HepG2 (cell line): Measurements from ENCODE around the gene JSRP1. TPM values are rescaled to one million over a fixed set of nuclear protein-coding genes. Genes with fewer than 3 reads are reported as not detected.
A peak's percentile ranks its signal among the peaks of the same experiment; 100 is the strongest.

Experiments used
- FOXJ3 ChIP-seq: sonication (generic); formaldehyde crosslinking; IDR thresholded peaks from 2 replicates; pipeline ENCODE4 v1.4.0; 2020; ENCODE audit warnings: missing genetic modification reagents, mild to moderate bottlenecking, borderline replicate concordance
- GPN1 ChIP-seq: sonication (generic); formaldehyde crosslinking; IDR thresholded peaks from 2 replicates; pipeline ENCODE4 v1.5.1; 2020; ENCODE audit warnings: missing genetic modification reagents, borderline replicate concordance
- HMG20A ChIP-seq: IDR thresholded peaks from 2 replicates; pipeline ENCODE4 v1.6.1; 2016; ENCODE audit warnings: borderline replicate concordance
- MYC ChIP-seq: sonication (generic); formaldehyde crosslinking; IDR thresholded peaks from 2 replicates; pipeline ENCODE4 v1.9.0; 2021; ENCODE audit warnings: missing genetic modification reagents, borderline replicate concordance
- SIX1 ChIP-seq: sonication (generic); formaldehyde crosslinking; IDR thresholded peaks from 2 replicates; pipeline ENCODE4 v1.4.0; 2020; ENCODE audit warnings: missing genetic modification reagents, borderline replicate concordance
- SMYD3 ChIP-seq: sonication (generic); formaldehyde crosslinking; IDR thresholded peaks from 2 replicates; pipeline ENCODE4 v1.8.1; 2023; ENCODE audit warnings: mild to moderate bottlenecking, missing genetic modification reagents
- SNAI1 ChIP-seq: sonication (generic); formaldehyde crosslinking; IDR thresholded peaks from 2 replicates; pipeline ENCODE4 v1.5.0; 2020; ENCODE audit warnings: mild to moderate bottlenecking, missing genetic modification reagents, borderline replicate concordance
- ZFP82 ChIP-seq: sonication (generic); formaldehyde crosslinking; IDR thresholded peaks from 2 replicates; pipeline ENCODE4 v1.5.1; 2020; ENCODE audit warnings: mild to moderate bottlenecking, missing genetic modification reagents, borderline replicate concordance
- ZNF30 ChIP-seq: sonication (generic); formaldehyde crosslinking; IDR thresholded peaks from 2 replicates; pipeline ENCODE4 v1.5.0; 2020; ENCODE audit warnings: mild to moderate bottlenecking, missing genetic modification reagents
- ZNF431 ChIP-seq: sonication (generic); formaldehyde crosslinking; IDR thresholded peaks from 2 replicates; pipeline ENCODE4 v1.9.0; 2022; ENCODE audit warnings: missing genetic modification reagents, low read depth, mild to moderate bottlenecking, borderline replicate concordance
- ZNF572 ChIP-seq: sonication (generic); formaldehyde crosslinking; IDR thresholded peaks from 2 replicates; pipeline ENCODE4 v1.5.1; 2020; ENCODE audit warnings: mild to moderate bottlenecking, missing genetic modification reagents
- ZNF607 ChIP-seq: sonication (generic); formaldehyde crosslinking; IDR thresholded peaks from 2 replicates; pipeline ENCODE4 v1.5.1; 2020; ENCODE audit warnings: missing genetic modification reagents, mild to moderate bottlenecking, borderline replicate concordance
- ZNF720 ChIP-seq: sonication (generic); formaldehyde crosslinking; IDR thresholded peaks from 2 replicates; pipeline ENCODE4 v1.4.0; 2020; ENCODE audit warnings: missing genetic modification reagents
- ZNF792 ChIP-seq: IDR thresholded peaks from 2 replicates; pipeline ENCODE4 v1.6.1; 2016
- polyA plus RNA-seq, 8 experiments: library from polyadenylated mRNA; depleted of rRNA in 3 of 8; stranded (reverse) in 7 of 8; unstranded in 1 of 8; fragments of >200 nt; fragmentation: Illumina TruSeq in 4 of 8; extraction: Trizol in 4 of 8; gene quantifications; 2 replicates each; pipeline versions ENCODE4 v1.2.1 to v1.2.3, GENCODE V29; 2011 to 2016; ENCODE audit warnings: low read depth in 4 of 8, missing spikeins in 1 of 8, mixed read lengths in 1 of 8; ENCODE audit not compliant: insufficient read depth in 1 of 8
- total RNA-seq, 5 experiments: library from RNA; depleted of rRNA; stranded (reverse); fragments of >200 nt; fragmentation: Illumina TruSeq; extraction: Trizol; gene quantifications; 2 replicates each; pipeline ENCODE4 v1.2.3, GENCODE V29; 2016; ENCODE audit warnings: low read depth in 1 of 5
- TF ChIP-seq, protein P1 (sequence below): sonication (generic); formaldehyde crosslinking; IDR thresholded peaks from 2 replicates; pipeline ENCODE4 v1.5.0; 2020; ENCODE audit warnings: mild to moderate bottlenecking, missing genetic modification reagents, borderline replicate concordance
- TF ChIP-seq, protein P2 (sequence below): sonication (generic); formaldehyde crosslinking; IDR thresholded peaks from 2 replicates; pipeline ENCODE4 v1.5.0; 2020; ENCODE audit warnings: missing genetic modification reagents
- TF ChIP-seq, protein P3 (sequence below): sonication (generic); formaldehyde crosslinking; IDR thresholded peaks from 2 replicates; pipeline ENCODE4 v1.4.0; 2020; ENCODE audit warnings: missing genetic modification reagents
- TF ChIP-seq, protein P4 (sequence below): sonication (generic); formaldehyde crosslinking; IDR thresholded peaks from 2 replicates; pipeline ENCODE4 v1.4.0; 2020; ENCODE audit warnings: missing genetic modification reagents

JSRP1 gene
- total and polyA plus RNA-seq, 2 of the 13 experiments (the other 11 are each of a cell fraction or from before 2014, with no cell fraction given), result 0.16 to 0.38 TPM

DNA sequence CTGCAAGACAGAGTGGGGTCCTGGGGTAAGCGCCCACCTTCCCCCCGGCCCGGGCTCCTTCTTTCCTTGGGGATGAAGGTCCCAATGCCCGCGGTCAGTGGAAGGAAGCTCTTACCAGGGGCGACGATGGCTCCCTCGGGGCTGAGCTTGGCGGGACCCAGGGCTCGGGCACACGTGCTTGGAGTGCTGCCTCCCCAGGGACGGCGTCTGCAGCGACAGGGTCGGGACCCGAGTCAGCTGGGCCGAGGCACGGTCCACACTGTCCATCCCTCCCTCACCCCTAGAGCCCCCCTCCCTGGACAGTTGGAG is 3.5 kb downstream of the JSRP1 start (continued):
- TF ChIP-seq, protein P1, sequence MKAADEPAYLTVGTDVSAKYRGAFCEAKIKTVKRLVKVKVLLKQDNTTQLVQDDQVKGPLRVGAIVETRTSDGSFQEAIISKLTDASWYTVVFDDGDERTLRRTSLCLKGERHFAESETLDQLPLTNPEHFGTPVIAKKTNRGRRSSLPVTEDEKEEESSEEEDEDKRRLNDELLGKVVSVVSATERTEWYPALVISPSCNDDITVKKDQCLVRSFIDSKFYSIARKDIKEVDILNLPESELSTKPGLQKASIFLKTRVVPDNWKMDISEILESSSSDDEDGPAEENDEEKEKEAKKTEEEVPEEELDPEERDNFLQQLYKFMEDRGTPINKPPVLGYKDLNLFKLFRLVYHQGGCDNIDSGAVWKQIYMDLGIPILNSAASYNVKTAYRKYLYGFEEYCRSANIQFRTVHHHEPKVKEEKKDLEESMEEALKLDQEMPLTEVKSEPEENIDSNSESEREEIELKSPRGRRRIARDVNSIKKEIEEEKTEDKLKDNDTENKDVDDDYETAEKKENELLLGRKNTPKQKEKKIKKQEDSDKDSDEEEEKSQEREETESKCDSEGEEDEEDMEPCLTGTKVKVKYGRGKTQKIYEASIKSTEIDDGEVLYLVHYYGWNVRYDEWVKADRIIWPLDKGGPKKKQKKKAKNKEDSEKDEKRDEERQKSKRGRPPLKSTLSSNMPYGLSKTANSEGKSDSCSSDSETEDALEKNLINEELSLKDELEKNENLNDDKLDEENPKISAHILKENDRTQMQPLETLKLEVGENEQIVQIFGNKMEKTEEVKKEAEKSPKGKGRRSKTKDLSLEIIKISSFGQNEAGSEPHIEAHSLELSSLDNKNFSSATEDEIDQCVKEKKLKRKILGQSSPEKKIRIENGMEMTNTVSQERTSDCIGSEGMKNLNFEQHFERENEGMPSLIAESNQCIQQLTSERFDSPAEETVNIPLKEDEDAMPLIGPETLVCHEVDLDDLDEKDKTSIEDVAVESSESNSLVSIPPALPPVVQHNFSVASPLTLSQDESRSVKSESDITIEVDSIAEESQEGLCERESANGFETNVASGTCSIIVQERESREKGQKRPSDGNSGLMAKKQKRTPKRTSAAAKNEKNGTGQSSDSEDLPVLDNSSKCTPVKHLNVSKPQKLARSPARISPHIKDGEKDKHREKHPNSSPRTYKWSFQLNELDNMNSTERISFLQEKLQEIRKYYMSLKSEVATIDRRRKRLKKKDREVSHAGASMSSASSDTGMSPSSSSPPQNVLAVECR (CRISPR knock-in tag), result peak; percentile 33; the same call in 1 of the 2 replicates
- TF ChIP-seq GPN1 (CRISPR knock-in tag), result no peak
- TF ChIP-seq ZNF720 (CRISPR knock-in tag), result no peak
- TF ChIP-seq ZFP82 (CRISPR knock-in tag), result 0 out of 2 replicates have a peak, but pooled peaks have one; percentile 16
- TF ChIP-seq ZNF792 (CRISPR knock-in tag), result peak; percentile 32; the same call in 1 of the 2 replicates
- TF ChIP-seq ZNF431, result no peak
- TF ChIP-seq FOXJ3 (CRISPR knock-in tag), result 0 out of 2 replicates have a peak, but pooled peaks have one; percentile 33
- TF ChIP-seq, protein P2, sequence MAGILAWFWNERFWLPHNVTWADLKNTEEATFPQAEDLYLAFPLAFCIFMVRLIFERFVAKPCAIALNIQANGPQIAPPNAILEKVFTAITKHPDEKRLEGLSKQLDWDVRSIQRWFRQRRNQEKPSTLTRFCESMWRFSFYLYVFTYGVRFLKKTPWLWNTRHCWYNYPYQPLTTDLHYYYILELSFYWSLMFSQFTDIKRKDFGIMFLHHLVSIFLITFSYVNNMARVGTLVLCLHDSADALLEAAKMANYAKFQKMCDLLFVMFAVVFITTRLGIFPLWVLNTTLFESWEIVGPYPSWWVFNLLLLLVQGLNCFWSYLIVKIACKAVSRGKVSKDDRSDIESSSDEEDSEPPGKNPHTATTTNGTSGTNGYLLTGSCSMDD (CRISPR knock-in tag), result peak; percentile 60; the same call in 1 of the 2 replicates
- TF ChIP-seq, protein P3, sequence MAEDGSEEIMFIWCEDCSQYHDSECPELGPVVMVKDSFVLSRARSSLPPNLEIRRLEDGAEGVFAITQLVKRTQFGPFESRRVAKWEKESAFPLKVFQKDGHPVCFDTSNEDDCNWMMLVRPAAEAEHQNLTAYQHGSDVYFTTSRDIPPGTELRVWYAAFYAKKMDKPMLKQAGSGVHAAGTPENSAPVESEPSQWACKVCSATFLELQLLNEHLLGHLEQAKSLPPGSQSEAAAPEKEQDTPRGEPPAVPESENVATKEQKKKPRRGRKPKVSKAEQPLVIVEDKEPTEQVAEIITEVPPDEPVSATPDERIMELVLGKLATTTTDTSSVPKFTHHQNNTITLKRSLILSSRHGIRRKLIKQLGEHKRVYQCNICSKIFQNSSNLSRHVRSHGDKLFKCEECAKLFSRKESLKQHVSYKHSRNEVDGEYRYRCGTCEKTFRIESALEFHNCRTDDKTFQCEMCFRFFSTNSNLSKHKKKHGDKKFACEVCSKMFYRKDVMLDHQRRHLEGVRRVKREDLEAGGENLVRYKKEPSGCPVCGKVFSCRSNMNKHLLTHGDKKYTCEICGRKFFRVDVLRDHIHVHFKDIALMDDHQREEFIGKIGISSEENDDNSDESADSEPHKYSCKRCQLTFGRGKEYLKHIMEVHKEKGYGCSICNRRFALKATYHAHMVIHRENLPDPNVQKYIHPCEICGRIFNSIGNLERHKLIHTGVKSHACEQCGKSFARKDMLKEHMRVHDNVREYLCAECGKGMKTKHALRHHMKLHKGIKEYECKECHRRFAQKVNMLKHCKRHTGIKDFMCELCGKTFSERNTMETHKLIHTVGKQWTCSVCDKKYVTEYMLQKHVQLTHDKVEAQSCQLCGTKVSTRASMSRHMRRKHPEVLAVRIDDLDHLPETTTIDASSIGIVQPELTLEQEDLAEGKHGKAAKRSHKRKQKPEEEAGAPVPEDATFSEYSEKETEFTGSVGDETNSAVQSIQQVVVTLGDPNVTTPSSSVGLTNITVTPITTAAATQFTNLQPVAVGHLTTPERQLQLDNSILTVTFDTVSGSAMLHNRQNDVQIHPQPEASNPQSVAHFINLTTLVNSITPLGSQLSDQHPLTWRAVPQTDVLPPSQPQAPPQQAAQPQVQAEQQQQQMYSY, result peak; percentile 46; the same call in 1 of the 2 replicates
- no peak for TF ChIP-seq HMG20A
- TF ChIP-seq ZNF30 (CRISPR knock-in tag), result 0 out of 2 replicates have a peak, but pooled peaks have one; percentile 68
- no peak for TF ChIP-seq ZNF572 (CRISPR knock-in tag)
- TF ChIP-seq MYC (CRISPR knock-in tag), result peak; percentile 70
- no peak for TF ChIP-seq SIX1 (CRISPR knock-in tag)
- peak; percentile 41; the same call in 1 of the 2 replicates for TF ChIP-seq ZNF607 (CRISPR knock-in tag)
- TF ChIP-seq, protein P4, sequence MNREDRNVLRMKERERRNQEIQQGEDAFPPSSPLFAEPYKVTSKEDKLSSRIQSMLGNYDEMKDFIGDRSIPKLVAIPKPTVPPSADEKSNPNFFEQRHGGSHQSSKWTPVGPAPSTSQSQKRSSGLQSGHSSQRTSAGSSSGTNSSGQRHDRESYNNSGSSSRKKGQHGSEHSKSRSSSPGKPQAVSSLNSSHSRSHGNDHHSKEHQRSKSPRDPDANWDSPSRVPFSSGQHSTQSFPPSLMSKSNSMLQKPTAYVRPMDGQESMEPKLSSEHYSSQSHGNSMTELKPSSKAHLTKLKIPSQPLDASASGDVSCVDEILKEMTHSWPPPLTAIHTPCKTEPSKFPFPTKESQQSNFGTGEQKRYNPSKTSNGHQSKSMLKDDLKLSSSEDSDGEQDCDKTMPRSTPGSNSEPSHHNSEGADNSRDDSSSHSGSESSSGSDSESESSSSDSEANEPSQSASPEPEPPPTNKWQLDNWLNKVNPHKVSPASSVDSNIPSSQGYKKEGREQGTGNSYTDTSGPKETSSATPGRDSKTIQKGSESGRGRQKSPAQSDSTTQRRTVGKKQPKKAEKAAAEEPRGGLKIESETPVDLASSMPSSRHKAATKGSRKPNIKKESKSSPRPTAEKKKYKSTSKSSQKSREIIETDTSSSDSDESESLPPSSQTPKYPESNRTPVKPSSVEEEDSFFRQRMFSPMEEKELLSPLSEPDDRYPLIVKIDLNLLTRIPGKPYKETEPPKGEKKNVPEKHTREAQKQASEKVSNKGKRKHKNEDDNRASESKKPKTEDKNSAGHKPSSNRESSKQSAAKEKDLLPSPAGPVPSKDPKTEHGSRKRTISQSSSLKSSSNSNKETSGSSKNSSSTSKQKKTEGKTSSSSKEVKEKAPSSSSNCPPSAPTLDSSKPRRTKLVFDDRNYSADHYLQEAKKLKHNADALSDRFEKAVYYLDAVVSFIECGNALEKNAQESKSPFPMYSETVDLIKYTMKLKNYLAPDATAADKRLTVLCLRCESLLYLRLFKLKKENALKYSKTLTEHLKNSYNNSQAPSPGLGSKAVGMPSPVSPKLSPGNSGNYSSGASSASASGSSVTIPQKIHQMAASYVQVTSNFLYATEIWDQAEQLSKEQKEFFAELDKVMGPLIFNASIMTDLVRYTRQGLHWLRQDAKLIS (CRISPR knock-in tag), result no peak
- no peak for TF ChIP-seq SMYD3 (CRISPR knock-in tag)
- TF ChIP-seq SNAI1 (CRISPR knock-in tag), result 0 out of 2 replicates have a peak, but pooled peaks have one; percentile 47
